Measurements from ENCODE around the gene HOXD1. TPM values are rescaled to one million over a fixed set of nuclear protein-coding genes. Genes with fewer than 3 reads are reported as not detected.

HOXD1 gene
- total and polyA plus RNA-seq, 2 of the 4 experiments (the other 2 are of a cell fraction): not detected

GRCh38 chr2:176173567-176174381, 14.7 kb upstream of the HOXD1 start:
- H3K14ac ChIP-seq (replicated peaks; ENCODE audit: low read depth, low read length): no peak overlapping the region
- peaks cover 82% of the 10 kb centered on the region for H3K27me3 ChIP-seq (ENCODE audit: control insufficient read depth, insufficient read depth, low read length)
- no peak overlapping the region for H2BK20ac ChIP-seq (ENCODE audit: low read depth, low read length)
- intact Hi-C loops (cut with micrococcal nuclease) (no loop called here), dilution Hi-C loops (cut with HindIII; ENCODE audit: low sequenced_read_pairs, unreplicated experiment) (no loop called here), in situ Hi-C loops (cut with MboI; ENCODE audit: low sequenced_read_pairs) (no loop called here)
- H3K36me3 ChIP-seq (ENCODE audit: control insufficient read depth, insufficient read depth, low read length): no peaks in the 10 kb centered on the region
- ChIA-PET CTCF (no interaction called here), POLR2A (ENCODE audit: unreplicated experiment) (no interaction called here)
- no peak for DNase-seq
- TF ChIP-seq MAFK (IDR thresholded peaks at IDR 0.05; ENCODE audit: low read depth, low read length) (peak; percentile 17; the same call in 1 of the 2 replicates), RCOR1 (IDR thresholded peaks at IDR 0.05; ENCODE audit: insufficient replicate concordance, low read length) (no peak), RFX5 (IDR thresholded peaks at IDR 0.05; ENCODE audit: low read depth, low read length) (no peak)
- TF ChIP-seq, protein P1, sequence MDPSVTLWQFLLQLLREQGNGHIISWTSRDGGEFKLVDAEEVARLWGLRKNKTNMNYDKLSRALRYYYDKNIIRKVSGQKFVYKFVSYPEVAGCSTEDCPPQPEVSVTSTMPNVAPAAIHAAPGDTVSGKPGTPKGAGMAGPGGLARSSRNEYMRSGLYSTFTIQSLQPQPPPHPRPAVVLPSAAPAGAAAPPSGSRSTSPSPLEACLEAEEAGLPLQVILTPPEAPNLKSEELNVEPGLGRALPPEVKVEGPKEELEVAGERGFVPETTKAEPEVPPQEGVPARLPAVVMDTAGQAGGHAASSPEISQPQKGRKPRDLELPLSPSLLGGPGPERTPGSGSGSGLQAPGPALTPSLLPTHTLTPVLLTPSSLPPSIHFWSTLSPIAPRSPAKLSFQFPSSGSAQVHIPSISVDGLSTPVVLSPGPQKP (IDR thresholded peaks at IDR 0.05; ENCODE audit: borderline replicate concordance, low read depth, low read length): no peak
- peaks cover 10% of the 10 kb centered on the region for H3K9me3 ChIP-seq (ENCODE audit: control insufficient read depth, insufficient read depth, low read length)
- no peak overlapping the region for H3K18ac ChIP-seq (ENCODE audit: low read depth, low read length)
- no peak overlapping the region for H4K8ac ChIP-seq (ENCODE audit: low read depth in 2 of 2, low read length in 2 of 2)
- ATAC-seq (ENCODE audit: low read depth): no peak
- H3K79me1 ChIP-seq (ENCODE audit: low read depth in 1 of 2, low read length in 2 of 2): no peaks in the 10 kb centered on the region
- no peaks in the 10 kb centered on the region for H4K20me1 ChIP-seq (ENCODE audit: insufficient read depth, low read length)
- H3K56ac ChIP-seq (ENCODE audit: extremely low read depth, insufficient read depth, low read length): no peak overlapping the region
- WGBS, 2 experiments (ENCODE audit: extremely low coverage in 2 of 2, insufficient read length in 1 of 2): no CpG with 5 or more reads among the region's 7 CpGs
- H3K27ac ChIP-seq (ENCODE audit: insufficient read depth, low read length): no peak overlapping the region
- H2AK5ac ChIP-seq (ENCODE audit: low read depth, low read length): no peak overlapping the region
- no peak overlapping the region for H4K5ac ChIP-seq (ENCODE audit: low read depth, low read length)
- no peak overlapping the region for H3K4me3 ChIP-seq (ENCODE audit: insufficient read depth, low read depth, low read length)
- H2AFZ ChIP-seq (replicated peaks; ENCODE audit: low read length, poor library complexity): no peak overlapping the region
- no peak overlapping the region for H2AK9ac ChIP-seq (replicated peaks; ENCODE audit: low read depth, low read length, poor library complexity)
- no peak overlapping the region for H2BK120ac ChIP-seq (ENCODE audit: low read depth, low read length)
- H3K23ac ChIP-seq (ENCODE audit: low read depth, low read length): no peak overlapping the region
- no peak overlapping the region for H2BK5ac ChIP-seq (ENCODE audit: low read depth, low read length, poor library complexity, severe bottlenecking)
- no peak overlapping the region for H3K4ac ChIP-seq (ENCODE audit: low read depth, low read length)
- BruUV-seq (replicated peaks): no TSS peak
- no peak overlapping the region for H2BK15ac ChIP-seq (ENCODE audit: low read depth, low read length)
- H3K4me1 ChIP-seq (ENCODE audit: control insufficient read depth, insufficient read depth, low read length): no peaks in the 10 kb centered on the region
- H4K91ac ChIP-seq (ENCODE audit: insufficient read depth, low read depth, low read length): no peak overlapping the region
- no peaks in the 10 kb centered on the region for H3K9me1 ChIP-seq (ENCODE audit: insufficient read depth, low read length)
- H3K4me2 ChIP-seq (ENCODE audit: low read depth, low read length): no peak overlapping the region
- no peak overlapping the region for H3K9ac ChIP-seq (ENCODE audit: low read depth, low read length)

All from IMR-90 (cell line).